Activated CD4-positive, alpha-beta T cell treated with anti-CD3 and anti-CD28 coated beads for 48 hours (primary cell): ENCODE measurements around the gene SLC26A8.
"Not testable (repeated sequence)": the region's sequence is repeated elsewhere in the genome, so short reads cannot be mapped to it uniquely, and the experiment has no call there.

Source experiments
- DNase-seq: peaks from one replicate; pipeline ENCODE4 v3.0.0-alpha.2; 2020

The SLC26A8 gene

DNA sequence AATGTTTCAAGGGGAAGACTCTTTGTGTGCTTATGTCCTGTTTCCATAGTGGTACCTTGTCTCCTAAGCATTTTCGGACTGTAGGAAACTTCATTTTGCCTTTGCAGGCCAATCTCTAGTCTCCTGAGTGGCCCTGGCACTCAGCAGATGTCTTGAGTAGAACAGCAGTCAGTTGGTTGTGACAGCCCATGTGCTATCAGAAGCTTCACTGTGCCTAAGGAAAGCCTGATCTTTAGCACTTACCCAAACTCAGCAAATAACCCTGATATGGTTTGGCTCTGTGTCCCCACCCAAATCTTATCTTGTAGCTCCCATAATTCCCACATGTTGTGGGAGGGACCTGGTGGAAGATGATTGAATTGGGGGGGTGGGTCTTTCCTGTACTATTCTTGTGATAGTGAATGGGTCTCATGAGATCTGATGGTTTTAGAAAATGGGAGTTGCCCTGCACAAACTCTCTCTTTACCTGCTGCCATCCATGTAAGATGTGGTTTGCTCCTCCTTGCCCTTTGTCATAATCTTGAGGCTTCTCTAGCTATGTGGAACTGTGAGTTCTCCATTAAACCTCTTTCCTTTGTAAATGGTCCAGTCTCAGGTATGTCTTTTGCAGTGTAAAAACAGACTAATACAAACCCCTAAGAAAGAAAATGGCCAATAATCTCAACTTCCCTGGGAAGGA lies 87.6 kb downstream of the SLC26A8 start:
- DNase-seq, result no peak

DNA sequence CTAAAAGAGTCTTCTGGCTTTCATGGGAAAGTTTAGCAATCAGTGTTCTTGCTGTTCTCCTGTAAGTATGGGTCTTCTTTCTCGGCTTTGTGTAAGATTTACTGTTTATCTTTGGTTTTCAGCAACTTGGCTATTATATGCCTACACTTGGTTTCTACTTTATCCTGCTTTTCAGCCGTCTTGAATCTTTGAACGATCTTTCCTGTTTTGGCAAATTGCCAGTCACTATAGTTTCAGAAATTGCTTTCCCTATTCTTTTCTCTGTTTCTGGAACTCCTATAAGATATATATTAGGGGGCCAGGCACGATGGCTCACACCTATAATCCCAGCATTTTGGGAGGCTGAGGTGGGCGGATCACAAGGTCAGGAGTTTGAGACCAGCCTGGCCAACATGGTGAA lies 89.0 kb downstream of the SLC26A8 start:
- DNase-seq, result no peak

DNA sequence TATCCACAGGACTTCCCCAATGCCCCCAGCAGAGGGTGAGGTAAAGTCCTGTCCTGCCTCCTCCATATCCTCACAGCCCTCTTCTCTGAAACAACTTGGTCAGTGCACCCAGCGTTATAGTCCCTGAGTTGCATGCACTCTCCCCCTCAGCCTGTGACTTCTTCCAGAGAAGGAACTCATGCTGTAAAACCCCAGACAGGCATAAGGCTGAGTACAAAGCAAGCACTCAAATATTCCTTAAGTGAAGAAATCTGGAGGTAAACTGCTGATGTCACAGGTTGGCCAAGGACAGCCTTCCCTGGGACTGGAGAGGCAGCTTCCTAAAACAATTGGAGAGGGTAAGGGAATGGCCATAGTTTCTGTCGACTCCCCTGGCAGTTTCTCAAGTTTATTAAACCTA lies 90.6 kb downstream of the SLC26A8 start:
- DNase-seq, result no peak

DNA sequence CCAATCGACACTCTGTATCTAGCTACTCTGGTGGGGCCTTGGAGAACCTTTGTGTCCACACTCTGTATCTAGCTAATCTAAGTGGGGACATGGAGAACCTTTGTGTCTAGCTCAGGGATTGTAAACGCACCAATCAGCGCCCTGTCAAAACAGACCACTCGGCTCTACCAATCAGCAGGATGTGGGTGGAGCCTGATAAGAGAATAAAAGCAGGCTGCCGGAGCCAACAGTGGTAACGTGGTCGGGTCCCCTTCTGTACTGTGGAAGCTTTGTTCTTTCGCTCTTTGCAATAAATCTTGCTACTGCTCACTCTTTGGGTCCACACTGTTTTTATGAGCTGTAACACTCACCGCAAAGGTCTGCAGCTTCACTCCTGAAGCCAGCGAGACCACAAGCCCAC lies 92.6 kb downstream of the SLC26A8 start:
- DNase-seq, result peak; percentile 14

DNA sequence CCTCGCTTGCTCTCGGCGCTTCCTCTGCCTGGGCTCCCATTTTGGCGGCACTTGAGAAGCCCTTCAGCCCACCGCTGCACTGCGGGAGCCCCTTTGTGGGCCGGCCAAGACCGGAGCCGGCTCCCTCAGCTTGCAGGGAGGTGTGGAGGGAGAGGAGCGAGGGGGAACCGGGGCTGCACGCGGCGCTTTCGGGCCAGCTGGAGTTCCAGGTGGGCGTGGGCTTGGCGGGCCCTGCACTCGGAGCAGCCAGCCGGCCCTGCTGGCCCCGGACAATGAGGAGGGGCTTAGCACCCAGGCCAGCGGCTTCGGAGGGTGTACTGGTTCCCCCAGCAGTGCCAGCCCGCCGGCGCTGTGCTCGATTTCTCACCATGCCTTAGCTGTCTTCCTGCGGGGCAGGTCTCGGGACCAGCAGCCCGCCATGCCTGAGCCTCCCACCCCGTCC lies 93.3 kb downstream of the SLC26A8 start:
- no peak for DNase-seq

DNA sequence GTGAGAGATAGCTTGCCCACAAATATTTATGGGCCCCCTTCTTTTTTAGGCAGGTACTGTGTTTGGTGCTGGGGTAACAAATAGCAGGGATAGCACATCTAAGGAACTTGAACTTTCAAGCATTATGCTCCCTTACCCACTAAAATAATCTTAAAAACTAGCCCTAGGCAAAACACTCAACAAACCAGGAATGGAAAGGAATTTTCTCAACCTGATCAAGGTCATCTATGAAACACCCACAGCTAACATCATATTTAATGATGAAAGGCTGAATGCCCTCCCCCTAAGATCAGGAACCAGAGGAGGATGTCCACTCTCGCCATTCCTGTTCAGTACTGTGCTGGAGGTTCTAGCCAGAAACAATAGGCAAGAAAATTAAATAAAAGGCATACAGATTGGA lies 94.8 kb downstream of the SLC26A8 start:
- DNase-seq, result no peak

DNA sequence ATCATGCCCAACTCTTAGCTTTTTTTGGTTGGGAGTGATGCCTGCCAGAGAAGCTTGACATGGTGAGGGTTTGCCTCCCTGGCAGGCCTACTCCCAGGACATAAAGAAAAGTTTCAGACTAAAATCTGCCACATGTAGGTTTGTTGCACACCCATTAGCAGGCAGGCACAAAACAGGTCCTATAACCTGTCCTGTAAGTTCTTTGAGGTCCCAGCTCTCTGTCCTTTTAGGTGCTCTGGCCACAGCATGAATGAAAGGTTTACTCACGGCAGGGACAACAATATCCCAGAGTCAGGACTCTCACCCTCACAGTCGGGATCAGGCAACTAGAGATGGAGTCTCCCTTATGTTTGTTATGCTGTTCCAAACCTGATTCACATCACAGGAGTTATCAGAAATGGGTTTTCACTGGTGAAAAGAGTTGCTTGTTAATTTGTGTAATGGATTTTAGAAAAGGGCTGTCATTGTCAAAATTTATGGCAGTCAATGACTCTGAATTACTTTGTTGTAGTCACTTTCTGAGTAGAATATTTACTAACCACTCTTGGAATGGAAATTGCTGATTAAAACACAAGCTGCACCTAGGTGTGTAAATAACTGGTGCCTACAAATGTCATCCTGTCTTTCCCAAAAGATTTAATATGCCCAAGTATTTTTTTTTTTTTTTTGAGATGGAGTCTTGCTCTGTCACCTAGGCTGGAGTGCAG lies 97.8 kb downstream of the SLC26A8 start:
- no peak for DNase-seq

DNA sequence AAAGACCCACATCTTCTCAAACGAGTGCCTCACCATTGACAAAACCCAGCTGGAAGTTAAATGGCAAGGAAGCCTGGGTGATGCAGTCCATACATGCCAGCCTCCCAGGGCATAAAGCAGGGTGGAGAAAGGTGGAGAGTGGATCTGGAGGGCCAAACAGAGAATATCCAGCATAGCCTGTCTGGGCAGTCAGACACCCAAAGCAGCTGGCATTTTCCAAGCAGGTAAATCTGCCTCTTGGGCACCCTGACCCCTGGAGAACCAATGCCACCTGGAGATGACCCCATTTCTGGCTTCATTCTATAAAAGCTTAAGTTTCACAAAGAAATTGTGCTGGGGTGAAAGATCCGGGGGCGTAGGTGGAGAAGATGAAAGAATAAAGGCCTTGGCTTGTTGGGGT lies 98.5 kb downstream of the SLC26A8 start:
- no peak for DNase-seq

DNA sequence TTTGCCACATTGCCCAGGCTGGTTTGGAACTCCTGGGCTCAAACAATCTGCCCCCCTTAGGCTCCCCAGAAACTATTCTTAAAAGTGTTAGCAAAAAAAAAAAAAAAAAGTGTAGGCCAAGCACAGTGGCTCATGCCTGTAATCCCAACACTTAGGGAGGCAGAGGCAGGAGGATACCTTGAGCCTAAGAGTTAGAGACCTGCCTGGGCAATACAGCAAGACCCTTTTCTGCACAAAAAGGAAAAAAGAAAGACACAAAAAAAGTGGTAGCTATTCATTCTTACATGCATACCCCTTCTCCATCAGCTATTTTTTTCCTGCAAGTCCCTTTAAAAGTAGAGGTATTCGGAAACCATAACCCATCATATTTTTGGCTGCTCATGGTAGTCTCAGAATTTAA lies 100.3 kb downstream of the SLC26A8 start:
- no peak for DNase-seq

DNA sequence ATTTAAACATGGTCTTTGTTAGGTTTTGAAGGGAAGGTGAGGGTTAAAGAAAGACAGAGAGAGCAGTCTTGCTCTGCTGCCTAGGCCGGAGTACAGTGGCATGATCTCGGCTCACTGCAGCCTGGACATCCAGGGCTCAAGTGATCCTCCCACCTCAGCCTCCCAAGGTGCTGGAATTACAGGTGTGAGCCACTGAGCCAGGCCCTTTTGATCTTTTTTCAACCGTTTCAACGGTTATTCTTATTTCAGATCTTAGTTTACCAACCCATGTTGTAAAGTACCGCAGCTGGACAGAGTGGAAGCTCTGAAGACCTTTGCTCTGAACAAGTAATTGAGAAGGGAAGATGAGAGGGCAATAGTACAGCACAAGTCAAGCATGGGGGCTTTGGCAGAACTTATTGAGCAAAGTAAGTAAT lies 102.3 kb downstream of the SLC26A8 start:
- DNase-seq, result no peak

DNA sequence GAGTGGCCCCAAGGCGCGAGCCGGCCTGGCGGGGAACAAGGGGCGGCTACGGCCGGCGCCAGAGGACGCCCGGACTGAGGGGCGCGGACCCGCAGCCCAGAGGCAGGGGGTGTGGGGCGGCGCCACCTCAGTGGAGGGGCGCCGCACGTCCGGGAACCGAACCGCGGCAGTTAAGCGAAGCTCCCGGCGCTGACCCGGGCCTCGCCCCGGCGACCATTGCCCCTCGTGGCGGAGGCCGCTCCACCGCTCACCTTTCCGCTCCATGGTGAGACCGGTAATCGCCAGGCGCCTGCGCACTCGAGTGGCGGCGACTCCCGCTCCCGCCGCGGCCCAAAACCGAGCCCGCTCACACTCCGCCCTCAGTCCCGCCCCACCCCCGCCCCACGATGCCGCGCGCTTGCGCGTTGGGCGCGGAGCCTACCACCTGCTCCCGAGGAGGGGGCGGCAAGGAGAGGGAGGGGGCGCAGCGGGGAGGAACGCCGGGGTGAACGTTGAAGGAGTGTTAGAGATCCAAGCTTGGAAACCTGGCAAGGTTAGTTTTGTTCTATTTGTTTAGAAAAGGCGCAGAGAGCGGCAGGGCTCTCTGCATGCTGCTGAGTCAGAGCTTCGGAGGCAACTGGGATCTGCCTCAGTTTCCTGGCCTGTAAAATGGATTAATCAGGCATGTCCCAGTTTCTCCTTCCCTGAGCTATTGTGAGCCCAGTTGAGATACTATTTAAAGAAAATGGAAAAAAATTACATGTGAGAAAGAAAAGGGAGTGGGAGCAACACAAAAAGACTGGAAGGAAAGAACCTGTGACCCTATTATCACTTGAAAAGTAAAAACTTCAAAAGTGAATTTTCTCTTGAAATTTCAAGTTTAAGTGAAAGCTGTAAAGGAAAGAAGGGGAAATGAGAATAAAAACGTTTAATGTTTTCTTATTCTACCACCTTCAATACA lies 103.4 kb downstream of the SLC26A8 start, which contains the start of gene SRPK1:
Gene SRPK1, minus strand, starts transcription at position 306 of the 940 bp plus-strand sequence. Its CDS starts 42 bp downstream, at position 264.
- peak; percentile 93 for DNase-seq

DNA sequence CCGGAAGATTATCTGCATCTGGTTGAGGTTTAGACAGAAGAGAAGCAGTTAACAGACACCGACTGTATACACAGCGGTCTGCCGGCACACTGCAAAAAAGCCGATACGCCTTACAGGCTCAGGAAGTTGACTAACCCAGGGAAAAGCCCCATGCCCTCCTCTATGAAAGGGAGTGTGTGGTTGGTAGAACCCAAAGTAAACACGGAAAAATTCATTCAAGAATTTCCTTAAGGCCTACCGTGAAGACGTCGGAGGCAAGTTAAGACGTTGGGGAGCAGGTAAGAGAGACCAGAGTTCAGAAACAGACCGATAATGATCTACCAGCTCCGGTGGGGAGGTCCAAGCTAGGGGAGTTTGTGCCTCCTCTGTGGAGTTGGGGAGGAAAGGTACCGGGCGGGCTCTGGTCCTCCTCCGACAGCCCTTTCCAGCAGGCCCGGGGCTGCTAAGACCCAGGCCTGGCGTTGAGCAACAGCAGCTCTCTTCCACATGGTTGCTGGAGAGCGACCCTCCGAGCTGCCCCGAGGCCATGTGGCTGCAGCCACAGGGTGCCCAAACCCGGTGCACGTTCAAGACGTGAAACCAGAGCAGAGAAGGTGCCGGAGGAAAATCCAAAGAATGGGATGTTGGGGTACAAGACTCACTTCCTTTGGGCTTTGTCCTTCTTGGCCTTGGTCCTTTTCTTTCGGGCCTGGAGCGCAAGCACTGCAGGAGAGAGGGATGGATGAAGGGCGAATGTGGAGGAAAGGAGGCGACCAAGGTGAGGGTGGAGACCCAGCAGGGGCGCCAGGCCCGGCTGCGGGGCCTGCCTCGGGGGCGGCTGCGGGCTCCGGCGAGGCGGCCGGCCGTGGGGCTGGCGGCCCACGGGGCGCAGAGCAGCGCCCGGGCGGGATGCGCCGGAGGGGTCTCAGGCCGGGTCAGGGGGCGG lies 104.4 kb downstream of the SLC26A8 start:
- peak; percentile 68 for DNase-seq

DNA sequence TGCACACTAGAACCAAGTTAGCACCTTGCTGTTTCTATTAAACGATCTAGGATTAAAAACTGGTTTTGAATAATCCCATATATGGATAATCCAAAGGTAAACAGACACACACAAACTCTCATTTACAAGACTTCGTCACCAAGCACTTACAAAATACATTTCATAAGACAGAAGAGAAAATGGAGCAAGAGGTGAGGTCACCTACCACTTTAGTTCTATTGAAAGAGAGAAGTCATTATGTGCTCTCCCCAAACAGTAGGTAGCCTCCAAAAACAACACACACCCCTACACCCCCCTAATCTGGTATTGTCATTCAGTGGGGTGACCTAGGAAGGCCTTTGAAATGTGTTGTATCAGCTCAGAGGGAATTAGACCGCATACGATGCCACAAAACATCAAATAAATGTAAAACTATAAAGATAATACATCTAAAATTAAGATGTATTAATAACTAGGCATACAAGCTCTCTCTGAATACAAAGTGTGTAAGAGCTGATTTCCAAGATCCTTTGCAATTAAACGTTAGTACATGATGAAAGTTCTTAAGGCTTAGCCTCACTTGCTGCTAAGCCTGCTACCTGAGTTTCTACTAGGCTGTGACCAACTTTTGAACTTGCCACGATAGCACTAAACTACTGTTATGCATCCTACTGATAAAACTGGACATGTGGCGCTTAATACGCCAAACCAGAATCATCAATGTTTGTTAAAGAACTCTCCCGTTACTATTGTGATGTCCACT lies 105.2 kb downstream of the SLC26A8 start:
- no peak for DNase-seq

DNA sequence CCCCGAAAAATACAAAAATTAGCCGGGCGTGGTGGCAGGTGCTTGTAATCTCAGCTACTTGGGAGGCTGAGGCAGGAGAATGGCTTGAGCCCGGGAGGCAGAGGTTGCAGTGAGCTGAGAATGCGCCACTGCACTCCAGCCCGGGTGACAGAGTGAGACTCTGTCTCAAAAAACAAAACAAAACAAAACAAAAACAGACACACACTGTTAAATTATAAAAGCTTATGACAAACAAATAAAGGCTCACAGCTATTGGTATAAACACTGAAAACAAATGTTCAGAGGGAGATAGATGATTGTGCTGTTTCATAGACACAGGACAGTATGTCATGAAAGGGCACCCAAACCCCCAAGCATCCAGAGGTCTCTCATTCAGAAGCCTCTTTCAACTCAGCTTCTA lies 107.5 kb downstream of the SLC26A8 start:
- not testable (repeated sequence) for DNase-seq

DNA sequence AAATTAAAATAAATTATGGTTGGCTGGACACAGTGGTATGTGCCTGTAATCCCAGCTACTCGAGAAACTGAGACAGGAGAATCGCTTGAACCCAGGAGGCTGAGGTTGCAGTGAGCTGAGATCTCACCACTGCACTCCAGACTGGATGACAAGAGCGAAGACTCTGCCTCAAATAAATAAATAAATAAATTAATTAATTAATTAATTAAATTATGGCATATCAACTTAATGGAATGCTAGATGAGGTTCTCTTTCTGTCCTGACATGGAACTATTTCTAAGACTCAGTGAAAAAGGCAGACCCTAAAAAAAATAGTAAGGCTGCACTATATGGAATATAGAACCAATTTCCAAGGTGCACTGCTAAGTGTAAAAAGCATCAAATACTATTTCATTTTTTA lies 108.4 kb downstream of the SLC26A8 start:
- DNase-seq, result no peak

DNA sequence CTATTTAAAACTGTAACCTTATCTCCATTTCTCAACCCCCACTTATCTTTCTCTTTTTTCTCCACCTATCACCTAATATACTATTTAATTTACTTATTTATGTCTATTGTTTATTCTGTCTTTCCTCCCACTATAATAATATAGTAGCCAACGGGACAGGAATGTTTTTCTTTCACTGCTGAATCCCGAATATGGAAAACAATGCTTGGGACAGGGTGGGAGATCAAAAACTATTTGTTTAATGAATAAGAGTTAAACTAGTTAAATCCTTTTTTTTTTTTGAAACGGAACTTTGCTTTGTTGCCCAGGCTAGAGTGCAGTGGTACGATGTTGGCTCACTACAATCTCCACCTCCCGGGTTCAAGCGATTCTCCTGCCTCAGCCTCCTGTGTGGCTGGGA lies 109.9 kb downstream of the SLC26A8 start:
- no peak for DNase-seq

DNA sequence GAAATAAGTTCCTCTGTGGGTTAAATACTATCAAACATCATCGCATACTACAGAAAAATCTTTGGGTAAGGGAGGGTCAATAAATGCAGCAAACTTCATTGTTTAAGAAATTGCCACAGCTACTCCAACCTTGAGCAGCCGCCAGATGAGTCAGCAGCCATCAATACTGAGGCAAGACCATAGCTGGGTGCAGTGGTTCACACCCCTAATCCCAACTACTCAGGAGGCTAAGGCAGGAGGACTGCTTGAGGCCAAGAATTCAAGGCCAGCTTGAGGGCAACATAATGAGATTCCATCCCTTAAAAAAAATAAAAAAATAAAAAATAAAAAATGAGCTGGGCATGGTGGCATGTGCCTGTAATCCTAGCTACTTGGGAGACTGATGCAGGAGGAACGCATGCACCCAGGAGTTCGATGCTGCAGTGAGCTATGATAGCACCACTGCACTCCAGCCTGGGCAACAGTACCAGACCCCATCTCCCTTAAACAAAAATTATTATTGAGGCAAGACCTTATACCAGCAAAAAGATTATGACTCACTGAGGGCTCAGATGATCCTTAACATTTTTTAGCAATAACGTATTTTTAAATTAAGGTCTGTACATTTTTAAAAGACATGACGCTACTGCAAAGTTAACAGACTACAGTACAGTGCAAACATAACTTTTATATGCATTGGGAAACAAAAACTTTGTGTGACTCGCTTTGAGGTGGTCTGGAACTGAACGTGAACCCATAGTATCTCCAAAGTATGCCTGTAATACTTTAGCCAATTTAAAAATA lies 112.4 kb downstream of the SLC26A8 start:
- no peak for DNase-seq

DNA sequence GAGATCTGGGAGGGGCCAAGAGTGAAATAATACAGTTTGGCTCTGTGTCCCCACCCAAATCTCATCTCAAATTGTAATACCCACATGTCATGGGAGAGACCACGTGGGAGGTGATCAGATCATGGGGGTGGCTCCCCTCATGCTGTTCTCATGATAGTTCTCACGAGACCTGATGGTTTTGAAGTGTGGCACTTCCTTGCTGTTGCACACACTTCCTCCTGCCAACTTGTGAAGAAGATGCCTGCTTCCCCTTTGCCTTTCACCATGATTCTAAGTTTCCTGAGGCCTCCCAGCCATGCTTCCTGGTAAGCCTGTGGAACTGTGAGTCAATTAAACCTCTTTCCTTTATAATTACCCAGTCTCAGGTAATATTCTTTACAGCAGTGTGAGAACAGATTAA lies 114.9 kb downstream of the SLC26A8 start:
- DNase-seq, result not testable (repeated sequence)

DNA sequence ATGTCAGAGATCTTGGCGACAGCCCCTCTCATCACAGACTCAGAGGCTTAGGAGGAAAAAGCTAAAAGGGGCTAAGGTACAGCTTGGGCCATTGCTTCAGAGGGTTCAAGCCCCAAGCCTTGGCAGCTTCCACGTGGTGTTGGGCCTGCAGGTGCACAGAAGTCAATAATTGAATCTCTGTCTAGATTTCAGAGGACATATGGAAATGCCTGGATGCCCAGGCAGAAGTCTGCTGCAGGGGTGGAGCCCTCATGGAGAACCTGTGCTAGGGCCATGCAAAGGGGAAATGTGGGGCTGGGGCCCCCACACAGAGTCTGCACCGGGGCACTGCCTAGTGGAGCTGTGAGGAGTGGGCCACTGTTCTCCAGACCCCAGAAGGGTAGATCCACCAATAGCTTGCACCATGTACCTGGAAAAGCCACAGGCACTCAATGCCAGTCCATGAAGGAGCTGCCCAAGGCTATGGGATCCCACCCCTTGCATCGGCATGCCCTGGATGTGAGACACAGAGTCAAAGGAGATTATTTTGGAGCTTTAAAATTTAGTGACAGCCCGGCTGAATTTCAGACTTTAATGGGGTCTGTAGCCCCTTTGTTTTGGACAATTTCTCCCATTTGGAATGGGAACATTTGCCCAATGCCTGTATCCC lies 115.6 kb downstream of the SLC26A8 start:
- not testable (repeated sequence) for DNase-seq

DNA sequence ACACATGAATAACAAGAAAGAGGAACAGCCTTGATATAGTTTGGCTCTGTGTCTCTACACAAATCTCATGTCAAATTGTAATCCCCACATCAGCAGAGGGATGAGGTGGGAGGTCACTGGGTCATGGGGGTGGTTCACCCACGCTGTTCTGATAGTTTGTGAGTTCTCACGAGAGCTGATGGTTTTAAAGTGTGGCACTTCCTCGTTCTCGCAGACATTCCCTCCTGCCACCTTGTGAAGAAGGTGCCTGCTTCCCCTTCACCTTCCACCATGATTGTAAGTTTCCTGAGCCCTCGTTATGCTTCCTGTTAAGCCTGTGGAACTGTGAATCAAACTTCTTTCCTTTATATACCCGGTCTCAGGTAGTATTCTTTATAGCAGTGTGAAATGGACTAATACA lies 116.7 kb downstream of the SLC26A8 start:
- no peak for DNase-seq
